HuH-7 (cell line): ENCODE data around the gene PRSS33.

Source experiments
- DNase-seq: peaks from one replicate; pipeline ENCODE4 v3.0.0; 2011; ENCODE audit warnings: low spot score

PRSS33 gene

DNA sequence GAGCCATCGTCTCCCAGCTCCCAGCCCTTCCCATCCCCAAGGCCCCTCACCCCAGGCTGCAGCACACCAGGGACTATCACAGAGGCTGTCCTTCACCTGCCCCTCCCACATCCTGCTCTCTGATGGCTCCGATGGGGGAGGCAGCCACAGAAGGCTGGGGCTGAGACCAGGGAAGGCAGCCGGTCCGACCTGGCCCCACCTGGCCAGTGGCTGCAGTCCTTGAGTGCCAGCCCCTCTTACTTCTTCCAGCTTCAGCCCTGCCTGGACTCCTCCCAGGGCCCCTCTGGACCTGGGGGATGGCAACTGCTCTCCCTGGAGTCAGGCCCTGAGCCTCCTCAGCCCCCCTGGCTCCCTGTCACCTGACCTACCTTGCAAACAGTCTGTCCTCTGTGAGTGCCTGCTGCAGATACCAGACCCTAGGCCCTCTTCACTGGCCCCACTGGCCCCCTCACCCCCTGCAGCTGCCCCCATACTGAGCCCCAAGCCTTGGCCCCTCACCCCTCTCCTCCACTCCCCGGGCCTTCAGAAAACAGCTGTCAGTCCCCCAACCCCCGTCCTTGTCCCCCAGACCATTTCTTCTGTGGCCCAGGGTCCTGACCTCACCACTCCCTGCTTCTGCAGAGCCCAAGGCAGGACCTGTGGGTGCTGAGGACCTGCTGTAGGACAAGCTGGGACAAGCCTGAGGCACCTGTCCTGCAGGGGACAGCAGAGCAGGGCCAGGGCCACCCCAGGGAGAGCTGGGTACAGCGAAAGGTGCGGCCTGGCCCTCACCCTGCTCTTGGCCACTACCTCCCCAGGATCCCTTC is 47.5 kb downstream of the PRSS33 start:
- no peak for DNase-seq

DNA sequence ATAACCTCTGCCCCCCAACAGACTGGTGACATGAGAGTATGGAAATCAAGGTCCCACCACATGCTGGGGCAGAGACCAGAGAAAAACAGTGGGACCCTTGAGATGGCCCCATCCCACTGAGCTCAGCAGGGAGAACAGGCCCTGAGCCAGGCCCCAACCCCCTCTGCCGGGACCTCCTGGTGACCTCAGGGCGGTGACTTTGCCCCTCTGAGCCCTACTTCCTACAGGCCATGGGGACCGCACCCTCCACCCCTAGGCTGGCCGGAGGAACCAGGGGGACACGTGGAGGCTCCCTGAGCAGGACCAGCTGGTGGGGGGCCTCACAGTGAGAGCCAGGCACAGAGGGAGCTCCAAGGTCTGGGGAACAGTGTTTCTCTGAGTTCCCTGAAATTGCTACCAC is 48.7 kb downstream of the PRSS33 start:
- no peak for DNase-seq

GRCh38 chr16:2737895-2738418 is 49.4 kb downstream of the PRSS33 start:
- DNase-seq = no peak

DNA sequence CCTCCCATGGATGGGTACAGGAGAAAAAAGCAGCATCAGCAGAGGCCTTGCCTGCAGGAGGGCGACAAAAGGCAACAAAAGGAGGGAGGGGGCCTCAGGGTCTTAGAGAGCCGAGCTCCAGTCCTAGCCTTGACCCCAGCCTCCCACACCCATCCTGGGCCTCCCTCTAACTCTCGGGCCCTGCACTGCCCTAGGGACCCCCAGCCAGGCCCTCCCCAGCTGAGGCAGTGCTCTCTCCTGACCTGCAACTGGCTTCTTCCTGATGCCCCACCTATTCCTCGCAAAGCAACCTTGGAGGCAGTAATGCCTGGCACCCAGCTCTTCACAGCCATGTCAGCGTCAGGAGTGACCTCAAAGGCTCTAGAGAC is 50.1 kb downstream of the PRSS33 start:
- DNase-seq = no peak

DNA sequence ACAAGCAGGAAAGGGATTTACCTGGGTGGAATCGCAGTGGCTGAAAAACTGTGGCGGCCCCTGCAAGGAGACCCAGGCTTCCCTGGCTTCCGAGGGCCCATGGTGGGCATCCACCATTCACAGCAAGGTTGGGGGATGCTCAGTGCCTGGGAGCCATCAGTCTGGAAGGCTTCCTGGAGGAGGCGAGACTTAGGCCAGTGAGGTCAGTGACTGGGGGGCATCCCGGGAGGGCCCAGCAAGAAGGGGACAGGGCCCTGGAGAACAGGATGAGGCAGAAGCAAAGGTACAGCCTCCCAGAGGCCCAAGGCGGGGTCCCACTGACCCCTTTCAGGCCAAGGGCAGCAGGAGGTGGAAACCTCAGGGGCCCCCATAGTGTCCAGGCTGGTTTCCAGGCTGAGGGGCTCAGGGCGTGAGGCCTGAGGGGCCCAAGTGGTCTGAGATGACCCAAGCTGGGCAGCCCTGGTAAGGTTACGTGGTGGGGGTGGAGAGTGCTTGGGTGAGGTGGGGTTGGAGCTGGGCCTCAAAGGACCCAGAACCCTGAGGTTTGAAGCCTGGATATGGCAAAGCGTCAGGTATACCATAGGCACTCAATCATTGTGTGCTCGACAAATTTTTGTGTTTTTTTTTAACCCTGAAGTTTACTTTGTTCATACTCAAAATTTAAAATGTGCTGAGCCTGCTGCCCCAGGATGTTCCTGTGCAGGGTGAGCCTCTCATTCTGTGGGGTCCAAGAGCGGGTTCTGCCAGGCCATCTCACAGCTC is 50.7 kb downstream of the PRSS33 start:
- DNase-seq = no peak

GRCh38 chr16:2734844-2735515 is 52.4 kb downstream of the PRSS33 start:
- no peak for DNase-seq
